ENCODE data around the gene TTC13. TPM values are rescaled to one million over a fixed set of nuclear protein-coding genes. Genes with fewer than 3 reads are reported as not detected.

Gene TTC13
- total RNA-seq, 1 experiment from 2014 or later, result 36.2 TPM

Other genes with a start within 250 kb of the TTC13 start
- not detected in 2 replicates for gene CAPN9, start 231.5 kb downstream of the TTC13 start, total RNA-seq (2014; rRNA removed; shearing (Covaris generic))
- gene C1orf198, start 110.3 kb downstream of the TTC13 start, total RNA-seq (2014; rRNA removed; shearing (Covaris generic)), result 42.9 and 43.6 TPM in 2 replicates
- 61.1 and 69.1 TPM in 2 replicates for gene ARV1, start 233 bp upstream of the TTC13 start, total RNA-seq (2014; rRNA removed; shearing (Covaris generic))
- gene FAM89A, start 61.4 kb upstream of the TTC13 start, total RNA-seq (2014; rRNA removed; shearing (Covaris generic)), result 17.0 and 17.9 TPM in 2 replicates
- 0.02 and 0.05 TPM in 2 replicates for gene TRIM67, start 183.2 kb upstream of the TTC13 start, total RNA-seq (2014; rRNA removed; shearing (Covaris generic))